Stomach (tissue), 4 donors: ENCODE results near the gene ADH7.

Experiments
- EP300 ChIP-seq: sonication (generic); formaldehyde crosslinking; IDR thresholded peaks from one replicate; pipeline ENCODE4 v1.6.1; 2017; ENCODE audit warnings: antibody characterized with exemption
- POLR2AphosphoS5 ChIP-seq, 3 donors: sonication (generic); formaldehyde crosslinking; IDR thresholded peaks; one replicate each; pipeline ENCODE4 v1.6.1; 2016; ENCODE audit warnings: antibody characterized with exemption in 3 of 3
- TF ChIP-seq, protein P1 (sequence below), 7 experiments: fragments of 450-650 bp in 4 of 7; fragments of 200-600 bp in 3 of 7; sonication (generic) in 3 of 7; IDR thresholded peaks; one replicate each; pipeline ENCODE4 v1.5.1; 2016 to 2019; ENCODE audit warnings: antibody characterized with exemption in 7 of 7, control low read depth in 2 of 7, mild to moderate bottlenecking in 1 of 7

DNA sequence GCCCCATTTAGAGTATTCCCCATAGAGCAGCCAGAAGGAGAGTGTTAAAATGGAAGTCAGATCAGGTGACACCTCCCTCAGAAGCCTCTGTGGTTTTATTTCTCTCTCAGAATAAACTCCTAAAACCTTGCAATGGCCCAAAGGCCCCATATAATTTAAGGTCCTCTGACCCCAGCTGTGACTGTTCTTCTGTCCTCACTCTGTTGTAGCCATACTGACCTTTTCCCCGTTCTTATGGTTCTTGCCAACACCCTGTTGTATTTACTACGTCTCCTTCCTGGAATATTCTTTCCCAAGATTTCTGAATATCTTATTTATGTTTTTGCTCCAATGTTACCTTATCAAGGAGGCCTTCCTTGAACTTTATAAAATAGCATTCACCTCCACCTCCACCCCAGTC lies 18.0 kb downstream of the ADH7 start:
- no peak for TF ChIP-seq POLR2AphosphoS5 (IDR thresholded peaks at IDR 0.05)
- TF ChIP-seq, protein P1, sequence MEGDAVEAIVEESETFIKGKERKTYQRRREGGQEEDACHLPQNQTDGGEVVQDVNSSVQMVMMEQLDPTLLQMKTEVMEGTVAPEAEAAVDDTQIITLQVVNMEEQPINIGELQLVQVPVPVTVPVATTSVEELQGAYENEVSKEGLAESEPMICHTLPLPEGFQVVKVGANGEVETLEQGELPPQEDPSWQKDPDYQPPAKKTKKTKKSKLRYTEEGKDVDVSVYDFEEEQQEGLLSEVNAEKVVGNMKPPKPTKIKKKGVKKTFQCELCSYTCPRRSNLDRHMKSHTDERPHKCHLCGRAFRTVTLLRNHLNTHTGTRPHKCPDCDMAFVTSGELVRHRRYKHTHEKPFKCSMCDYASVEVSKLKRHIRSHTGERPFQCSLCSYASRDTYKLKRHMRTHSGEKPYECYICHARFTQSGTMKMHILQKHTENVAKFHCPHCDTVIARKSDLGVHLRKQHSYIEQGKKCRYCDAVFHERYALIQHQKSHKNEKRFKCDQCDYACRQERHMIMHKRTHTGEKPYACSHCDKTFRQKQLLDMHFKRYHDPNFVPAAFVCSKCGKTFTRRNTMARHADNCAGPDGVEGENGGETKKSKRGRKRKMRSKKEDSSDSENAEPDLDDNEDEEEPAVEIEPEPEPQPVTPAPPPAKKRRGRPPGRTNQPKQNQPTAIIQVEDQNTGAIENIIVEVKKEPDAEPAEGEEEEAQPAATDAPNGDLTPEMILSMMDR (IDR thresholded peaks at IDR 0.05), result no peak
- TF ChIP-seq EP300, result no peak
